NCI-H187 treated with DMSO at 0.1 percent for 48 hours (cell line): Measurements from ENCODE around the gene KANTR.
"Not testable (repeated sequence)": the region's sequence is repeated elsewhere in the genome, so short reads cannot be mapped to it uniquely, and the experiment has no call there.

Experiments
- DNase-seq: peaks from one replicate; lab custom pipeline; 2025; lab: John Stamatoyannopoulos, UW

The KANTR gene

GRCh38 chrX:53128097-53128749 is 34.3 kb downstream of the KANTR start:
- DNase-seq, result no peak

DNA sequence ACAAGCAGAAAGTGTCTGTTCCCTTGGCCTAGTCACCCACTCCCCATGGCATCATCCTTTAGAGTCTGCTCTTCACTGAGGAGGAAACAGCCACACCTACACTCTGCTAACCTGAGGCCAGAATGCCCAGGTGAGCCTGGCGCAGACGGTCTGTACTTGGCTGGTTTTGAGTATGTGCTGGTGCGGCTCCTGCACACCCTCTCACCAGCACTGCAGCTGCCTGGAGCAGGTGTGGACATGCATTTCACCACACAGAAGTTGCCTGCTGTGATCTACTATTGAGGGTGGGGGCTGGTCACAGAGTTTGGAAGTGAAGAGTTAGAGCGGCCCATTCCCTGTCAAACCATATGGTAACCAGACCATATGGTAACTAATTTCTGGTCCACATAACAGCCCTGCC is 39.5 kb downstream of the KANTR start:
- no peak for DNase-seq

DNA sequence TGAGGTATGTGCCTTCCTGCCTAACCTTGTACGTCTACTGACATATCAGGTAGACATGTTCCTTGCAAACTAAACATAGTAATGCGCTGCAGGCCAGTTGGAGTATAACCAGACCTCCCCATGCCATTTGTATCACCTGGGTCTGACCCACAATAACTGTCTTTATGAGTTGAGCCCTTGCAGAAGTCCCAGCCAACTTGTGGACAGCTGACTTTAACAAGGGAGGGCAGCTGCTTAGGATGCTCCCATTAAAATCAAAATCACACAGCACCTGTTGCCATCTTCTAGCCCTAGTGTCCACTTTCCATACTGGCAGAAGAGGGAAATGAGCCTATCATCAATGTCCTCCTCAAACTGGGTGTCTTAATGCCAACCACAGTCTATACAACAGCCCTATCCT is 41.6 kb downstream of the KANTR start:
- DNase-seq, result no peak

GRCh38 chrX:53153581-53153980 is 59.6 kb downstream of the KANTR start:
- no peak for DNase-seq

DNA sequence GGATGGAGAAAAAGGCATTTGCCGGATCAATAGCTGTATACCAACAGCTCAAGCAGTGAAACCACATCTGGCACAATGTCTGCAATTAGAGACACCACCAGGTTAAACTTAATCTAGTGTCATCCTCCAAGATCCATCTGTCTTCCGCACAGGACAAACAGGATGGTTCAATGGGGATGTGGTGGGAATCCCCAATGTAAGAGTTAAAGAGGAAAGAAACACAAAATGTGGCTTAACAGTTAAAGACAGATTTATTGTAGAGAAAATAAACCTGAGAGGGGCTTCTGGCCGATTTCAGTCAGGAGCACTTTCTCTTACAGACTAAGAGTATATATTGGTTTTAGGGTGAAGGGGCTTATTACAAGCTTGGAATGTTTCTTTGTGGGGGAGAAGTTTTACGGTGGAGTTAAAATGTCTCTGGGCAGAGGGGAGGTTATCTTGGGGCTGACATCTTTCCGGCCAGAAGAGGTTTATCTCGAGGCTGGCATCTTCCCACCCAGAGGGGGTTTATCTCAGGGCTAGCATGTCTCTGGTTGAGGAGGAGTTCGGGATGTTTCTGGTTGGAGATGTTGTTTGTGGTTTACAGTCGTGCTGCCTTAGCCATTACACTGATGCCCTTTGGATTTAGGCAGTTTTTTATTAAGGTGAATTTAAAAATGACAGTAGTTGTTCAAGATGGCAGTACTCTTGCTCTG is 61.7 kb downstream of the KANTR start:
- DNase-seq, result no peak

DNA sequence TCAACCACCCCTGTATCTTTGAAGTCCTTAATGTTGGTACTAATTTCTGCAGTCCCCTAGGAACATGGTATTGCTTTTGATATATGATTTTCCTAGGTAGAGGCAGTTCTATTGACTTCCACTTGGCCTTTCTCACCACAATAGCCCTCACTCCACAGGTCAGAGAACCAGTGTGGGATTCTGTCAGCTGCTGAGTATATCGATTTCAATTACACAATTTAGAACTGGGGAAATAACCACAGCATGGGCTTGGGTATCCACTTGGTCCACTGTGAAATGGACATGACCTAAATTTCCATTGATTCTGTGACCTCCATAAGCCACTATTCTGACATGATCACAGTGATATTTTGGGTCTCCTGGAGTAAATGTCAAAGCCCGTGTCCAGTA is 62.3 kb downstream of the KANTR start:
- no peak for DNase-seq

DNA sequence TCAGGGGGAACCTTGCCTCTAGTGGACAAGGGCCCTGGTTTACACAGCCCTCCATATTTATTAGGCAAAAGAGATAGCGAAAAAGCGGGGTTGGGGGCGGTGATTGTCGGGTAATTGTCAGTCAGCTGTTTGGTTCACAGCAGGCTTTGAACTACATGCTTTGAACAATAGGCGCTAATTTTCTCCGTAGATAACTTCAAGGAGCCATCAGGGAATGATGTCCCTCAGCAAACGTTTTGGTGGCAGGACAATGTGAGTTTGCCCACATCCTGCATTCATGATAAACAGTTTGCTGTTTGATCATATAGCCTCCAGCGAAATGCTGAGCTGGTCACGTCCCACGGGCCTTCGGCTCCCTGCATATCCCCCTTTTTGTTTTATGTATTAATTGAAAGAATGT is 65.2 kb downstream of the KANTR start:
- DNase-seq, result no peak

DNA sequence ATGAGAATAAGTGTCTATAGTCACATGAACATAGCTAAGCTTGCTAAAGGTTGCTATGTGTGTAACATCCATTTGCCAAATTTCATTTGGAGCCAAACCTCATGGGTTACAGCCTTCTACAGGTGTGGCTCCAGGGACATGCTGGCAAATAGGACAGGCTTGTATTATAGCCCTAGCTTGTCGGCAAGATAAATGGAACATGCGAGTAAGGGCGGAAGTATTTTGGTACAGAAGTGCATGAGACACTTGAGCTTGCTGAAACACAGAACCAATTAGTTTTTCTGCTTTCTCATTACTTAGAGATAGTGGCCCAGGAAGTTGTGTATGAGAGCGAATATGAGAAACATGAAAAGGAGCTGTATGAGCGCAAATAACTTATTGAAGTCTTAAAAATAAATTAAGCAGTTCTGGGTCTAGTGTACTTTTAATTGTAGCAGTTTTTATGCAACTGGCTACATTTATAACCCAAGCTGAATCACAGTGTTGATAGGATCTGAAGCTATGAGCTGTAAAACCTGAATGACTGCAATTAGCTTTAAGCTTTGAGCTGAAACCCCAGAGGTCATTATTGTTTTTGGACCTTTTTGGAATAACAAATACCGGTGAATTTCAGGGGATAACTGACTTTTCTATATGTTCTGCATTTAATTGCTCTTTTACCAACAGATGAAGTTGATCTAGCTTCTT is 66.5 kb downstream of the KANTR start:
- DNase-seq, result no peak

DNA sequence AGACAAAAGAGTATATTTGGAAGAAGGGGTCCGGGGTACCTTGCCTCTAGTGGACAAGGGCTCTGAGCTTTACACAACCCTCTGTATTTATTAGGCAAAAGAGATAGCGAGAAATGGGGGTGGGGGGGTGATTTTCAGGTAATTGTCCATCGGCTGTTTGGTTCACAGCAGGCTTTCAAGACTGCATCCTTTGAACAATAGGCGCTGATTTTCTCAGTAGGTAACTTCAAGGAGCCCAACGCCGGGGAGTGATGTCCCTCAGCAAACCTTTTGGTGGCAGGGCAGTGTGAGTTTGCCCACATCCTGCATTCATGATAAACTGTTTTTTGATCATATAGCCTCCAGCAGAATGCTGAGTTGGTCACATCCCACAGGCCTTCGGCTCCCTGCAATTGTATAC is 69.5 kb downstream of the KANTR start:
- DNase-seq, result no peak

DNA sequence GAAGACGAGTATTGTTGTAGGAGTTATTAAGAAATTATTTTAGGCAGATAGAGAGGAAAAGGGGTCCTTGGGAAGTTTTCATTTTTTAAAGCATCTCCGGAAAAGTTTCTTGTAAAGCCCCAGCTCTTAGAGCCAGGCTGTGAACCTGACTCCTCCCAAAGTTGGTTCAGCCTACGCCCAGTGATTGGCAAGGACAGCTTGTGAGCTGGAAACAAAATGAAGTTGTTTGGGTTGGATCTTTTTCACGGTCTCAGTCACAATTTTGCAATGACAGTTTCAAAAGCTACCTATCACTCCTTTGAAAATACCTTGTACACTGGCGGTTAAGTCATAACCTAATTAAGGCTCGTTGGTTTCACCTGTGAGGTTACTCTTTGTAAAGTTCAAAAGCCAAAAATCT is 70.6 kb downstream of the KANTR start:
- DNase-seq, result not testable (repeated sequence)

DNA sequence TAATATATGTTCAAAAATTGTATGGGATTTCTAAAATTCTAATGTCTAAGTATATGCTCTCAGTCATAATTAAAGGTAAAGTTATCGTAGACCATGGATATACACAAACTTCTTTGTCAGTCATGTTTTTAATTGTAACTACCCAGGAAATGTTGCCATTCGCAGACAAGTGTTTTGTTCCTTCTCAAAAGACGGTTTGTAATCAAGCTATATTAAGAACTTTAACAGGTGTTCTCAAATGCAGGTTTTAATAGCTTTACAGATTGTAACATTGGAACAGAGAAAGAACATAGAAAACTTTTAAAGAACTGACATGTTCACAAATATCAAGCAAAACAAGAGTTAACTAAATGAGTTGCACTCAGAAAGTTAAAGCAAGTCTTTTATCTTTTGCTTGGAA is 72.2 kb downstream of the KANTR start:
- DNase-seq, result no peak

DNA sequence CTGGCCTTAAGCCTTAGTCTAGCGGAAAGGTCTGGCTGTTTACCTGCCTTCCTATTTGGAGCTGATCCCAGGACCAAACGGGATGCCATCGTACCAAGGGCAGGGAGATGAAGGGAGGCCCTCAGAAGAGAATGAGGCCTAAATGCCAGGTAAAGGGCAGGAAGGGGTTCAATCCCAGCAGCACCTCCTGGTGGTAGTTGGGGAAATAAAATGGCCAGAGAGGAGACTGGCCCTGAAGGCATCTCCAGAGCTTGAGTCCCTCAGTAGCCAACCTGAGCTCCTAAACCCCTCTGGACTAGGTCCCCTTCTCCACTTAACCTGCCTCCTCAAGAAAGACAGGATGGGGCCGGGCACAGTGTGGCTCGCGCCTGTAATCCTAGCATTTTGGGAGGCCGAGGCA is 77.4 kb downstream of the KANTR start:
- DNase-seq, result no peak
